ENCODE measurements around the gene XRCC3. TPM values are rescaled to one million over a fixed set of nuclear protein-coding genes. Genes with fewer than 3 reads are reported as not detected.

The XRCC3 gene
- total RNA-seq, 4 donors from 2014 or later, result 2.7 to 8.2 (median 4.0) TPM

DNA sequence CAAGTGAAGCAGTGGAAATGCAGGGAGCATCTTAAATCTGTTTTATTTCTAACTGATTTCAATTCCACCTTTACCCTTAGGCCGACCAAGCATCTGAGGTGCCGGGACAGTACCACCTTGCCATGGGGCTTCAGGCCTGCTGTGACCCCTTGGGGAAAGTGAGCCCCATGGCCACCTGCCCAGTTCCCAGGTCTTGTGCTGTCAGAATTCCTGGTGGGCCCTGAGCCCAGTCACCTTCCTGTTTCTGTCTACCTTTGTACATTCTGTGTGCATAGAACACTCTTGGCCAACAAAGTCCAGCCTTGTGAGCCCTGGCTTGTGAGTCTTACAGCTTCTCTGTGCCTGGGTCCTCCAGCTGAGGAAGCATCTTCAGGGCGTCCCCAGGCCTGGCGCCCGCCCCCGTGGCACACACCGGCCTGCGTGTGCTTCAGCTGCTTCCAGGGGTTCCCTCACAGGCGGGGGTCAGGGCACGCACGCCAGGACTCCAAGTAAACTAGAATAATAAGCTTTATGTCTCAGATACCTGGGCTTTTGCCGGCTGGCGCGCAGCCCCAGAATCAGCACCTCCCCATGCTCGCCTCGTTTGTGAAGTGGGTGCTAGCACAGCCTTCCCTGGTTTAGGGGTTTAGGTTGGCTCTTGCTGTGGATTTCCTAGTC, 10.6 kb upstream of the XRCC3 start:
- TF ChIP-seq, protein P1, sequence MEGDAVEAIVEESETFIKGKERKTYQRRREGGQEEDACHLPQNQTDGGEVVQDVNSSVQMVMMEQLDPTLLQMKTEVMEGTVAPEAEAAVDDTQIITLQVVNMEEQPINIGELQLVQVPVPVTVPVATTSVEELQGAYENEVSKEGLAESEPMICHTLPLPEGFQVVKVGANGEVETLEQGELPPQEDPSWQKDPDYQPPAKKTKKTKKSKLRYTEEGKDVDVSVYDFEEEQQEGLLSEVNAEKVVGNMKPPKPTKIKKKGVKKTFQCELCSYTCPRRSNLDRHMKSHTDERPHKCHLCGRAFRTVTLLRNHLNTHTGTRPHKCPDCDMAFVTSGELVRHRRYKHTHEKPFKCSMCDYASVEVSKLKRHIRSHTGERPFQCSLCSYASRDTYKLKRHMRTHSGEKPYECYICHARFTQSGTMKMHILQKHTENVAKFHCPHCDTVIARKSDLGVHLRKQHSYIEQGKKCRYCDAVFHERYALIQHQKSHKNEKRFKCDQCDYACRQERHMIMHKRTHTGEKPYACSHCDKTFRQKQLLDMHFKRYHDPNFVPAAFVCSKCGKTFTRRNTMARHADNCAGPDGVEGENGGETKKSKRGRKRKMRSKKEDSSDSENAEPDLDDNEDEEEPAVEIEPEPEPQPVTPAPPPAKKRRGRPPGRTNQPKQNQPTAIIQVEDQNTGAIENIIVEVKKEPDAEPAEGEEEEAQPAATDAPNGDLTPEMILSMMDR (IDR thresholded peaks at IDR 0.05), result no peak
- DNase-seq (ENCODE audit: low spot score) (no peak), ATAC-seq (ENCODE audit: low FRiP score) (no peak)

DNA sequence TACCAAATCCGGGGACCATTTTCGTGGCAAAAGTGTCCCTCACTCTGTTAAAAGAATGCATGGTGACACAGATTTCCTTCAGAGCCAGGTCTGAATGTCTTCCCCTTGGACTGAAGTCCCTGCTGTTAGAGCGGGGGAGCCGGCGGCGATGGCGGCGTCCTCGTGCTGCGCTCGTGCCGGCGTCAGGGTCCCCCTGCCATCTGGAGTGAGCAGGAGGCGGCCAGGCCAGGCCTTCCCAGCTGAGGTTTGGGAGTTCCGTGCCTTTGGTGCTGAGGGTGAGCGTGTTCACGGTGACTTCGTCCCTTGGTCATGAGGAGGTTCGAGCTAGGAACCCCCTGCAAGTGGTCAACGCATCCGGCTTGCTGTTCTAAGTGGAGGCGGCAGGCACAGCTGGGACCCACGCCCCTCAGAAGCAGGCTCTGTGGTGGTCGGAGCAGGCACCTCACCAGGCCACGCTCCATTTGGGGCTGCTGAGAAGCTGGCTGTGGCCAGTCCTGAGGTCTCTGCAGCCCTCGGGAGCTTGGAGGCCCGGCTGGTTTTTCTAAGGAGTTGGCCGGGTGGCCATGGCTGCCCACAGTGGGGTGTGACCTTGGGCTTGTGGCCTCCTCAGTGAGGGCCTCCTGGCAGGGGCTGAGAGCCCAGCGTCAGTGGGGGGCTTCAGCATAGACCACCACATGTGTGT, 9.9 kb upstream of the XRCC3 start:
- ATAC-seq (ENCODE audit: low FRiP score) (no peak), DNase-seq (ENCODE audit: low spot score) (no peak)
- TF ChIP-seq, protein P1 (IDR thresholded peaks at IDR 0.05), result no peak

DNA sequence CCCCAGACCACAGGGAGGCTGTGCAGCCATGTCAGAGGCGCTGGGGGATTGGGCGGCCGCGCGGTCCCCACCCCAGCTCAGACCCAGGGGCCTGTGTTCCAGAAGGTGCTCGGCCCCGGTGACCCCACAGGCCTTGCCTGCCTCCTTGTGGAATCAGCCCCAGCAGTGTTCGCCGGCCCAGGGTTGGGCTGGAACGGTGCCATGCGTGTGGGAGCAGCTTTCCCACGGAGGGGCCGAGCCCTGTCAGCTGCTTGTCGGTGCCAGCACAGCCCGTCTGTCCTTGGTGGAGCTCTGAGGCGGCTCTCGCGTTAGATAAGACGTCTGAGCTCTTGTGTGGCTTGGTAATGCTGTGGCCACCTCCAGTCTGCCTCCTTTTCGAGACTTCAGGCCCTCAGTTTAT, 8.9 kb upstream of the XRCC3 start:
- DNase-seq (ENCODE audit: low spot score) (peak; percentile 58), ATAC-seq (ENCODE audit: low FRiP score) (peak; percentile 45)
- TF ChIP-seq, protein P1 (IDR thresholded peaks at IDR 0.05), result no peak

DNA sequence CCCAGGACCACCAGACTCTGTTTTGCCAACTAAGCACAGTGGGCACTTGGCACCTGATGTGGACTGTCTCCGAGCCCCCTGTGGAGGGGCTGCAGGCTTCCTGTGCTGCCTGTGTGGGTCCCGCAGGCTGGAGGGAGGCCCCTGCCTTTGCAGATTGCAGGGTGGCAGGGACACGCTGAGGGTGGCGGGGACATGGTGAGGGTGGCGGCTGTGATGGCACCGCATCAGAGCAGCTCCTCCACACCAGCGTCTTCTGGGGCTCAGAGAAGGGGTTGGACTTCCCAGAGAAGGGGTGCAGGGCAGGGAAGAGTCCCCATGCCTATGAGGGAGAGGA, 8.5 kb upstream of the XRCC3 start:
- TF ChIP-seq, protein P1 (IDR thresholded peaks at IDR 0.05), result no peak
- peak; percentile 3 for ATAC-seq (ENCODE audit: low FRiP score)
- no peak for DNase-seq (ENCODE audit: low spot score)

DNA sequence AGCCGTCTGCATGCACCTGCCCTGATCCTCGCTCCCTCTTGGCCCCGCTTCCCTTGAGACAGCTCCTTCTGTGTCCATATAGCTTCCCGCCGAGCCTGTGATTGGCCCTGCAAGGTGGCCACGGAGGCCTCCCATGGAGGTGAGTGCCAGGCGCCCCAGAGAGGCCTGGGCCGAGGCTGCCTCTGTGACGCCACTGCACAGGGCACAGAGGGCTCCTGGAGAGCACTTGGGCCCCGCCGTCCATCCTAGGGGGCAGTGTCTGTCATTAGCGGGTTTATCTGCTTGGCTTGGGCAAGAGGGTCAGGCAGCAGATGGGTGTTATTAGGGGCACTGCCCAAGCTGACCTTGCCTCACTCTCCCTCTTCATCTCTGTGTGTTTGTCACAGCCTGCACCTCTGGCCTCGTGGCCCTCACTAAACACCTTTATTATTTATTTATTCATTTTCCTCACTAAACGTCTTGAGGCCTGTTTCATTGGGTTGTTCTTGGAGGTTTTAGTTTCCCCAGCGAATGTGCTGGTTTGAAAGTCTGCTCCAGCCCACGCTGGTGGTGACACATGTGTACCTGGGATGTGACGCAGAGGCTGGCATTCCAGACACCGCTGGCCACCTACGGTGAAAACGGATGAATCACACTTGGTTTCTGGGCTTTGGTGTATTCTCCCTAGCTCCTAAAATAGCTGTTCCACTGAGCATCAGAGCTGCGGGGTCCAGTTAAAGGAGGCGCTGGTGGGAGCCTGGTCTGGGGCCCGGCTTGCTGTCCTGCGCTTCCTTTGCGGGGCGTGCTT, 6.3 kb upstream of the XRCC3 start:
- no peak for DNase-seq (ENCODE audit: low spot score)
- TF ChIP-seq, protein P1 (IDR thresholded peaks at IDR 0.05), result no peak
- no peak for ATAC-seq (ENCODE audit: low FRiP score)

DNA sequence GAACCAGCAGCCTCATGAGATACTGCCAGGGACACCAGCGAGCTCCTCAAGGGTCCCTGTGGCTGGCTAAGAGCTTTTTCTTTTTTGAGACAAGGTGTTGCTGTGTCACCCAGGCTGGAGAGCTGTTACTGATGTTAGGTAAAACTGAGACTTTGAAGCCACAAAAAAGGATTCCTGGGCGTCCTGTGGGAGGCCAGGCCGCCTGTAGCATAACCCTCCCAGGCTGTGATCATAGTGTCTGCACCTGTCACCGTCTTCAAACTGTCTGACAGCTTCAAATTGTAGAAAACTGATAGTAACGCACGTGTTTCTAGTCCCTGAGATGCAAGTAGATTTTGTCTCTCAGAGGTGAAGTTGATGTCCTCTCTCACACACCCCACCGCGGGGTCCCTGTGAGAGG, 4.5 kb upstream of the XRCC3 start:
- ATAC-seq (ENCODE audit: low FRiP score), result no peak
- no peak for DNase-seq (ENCODE audit: low spot score)
- TF ChIP-seq, protein P1 (IDR thresholded peaks at IDR 0.05), result no peak

Measured in omental fat pad (tissue), 4 donors.